ENCODE results near the gene ALKBH5.
A peak's percentile ranks its signal among the peaks of the same experiment; 100 is the strongest.

Gene ALKBH5

GRCh38 chr17:18247613-18248001 is 64.0 kb downstream of the ALKBH5 start:
- DNase-seq = no peak

- peak; percentile 71 for DNase-seq
These were observed 64.7 kb downstream of the ALKBH5 start for GRCh38 chr17:18248300-18248731.

GRCh38 chr17:18248811-18249210 is 65.2 kb downstream of the ALKBH5 start:
- no peak for DNase-seq

GRCh38 chr17:18250259-18250658 is 66.6 kb downstream of the ALKBH5 start:
- no peak for DNase-seq

GRCh38 chr17:18250708-18251107 is 67.1 kb downstream of the ALKBH5 start:
- no peak for DNase-seq

GRCh38 chr17:18251204-18251603 is 67.6 kb downstream of the ALKBH5 start:
- DNase-seq = no peak

GRCh38 chr17:18252160-18252559 is 68.5 kb downstream of the ALKBH5 start:
- no peak for DNase-seq

GRCh38 chr17:18253187-18253884 is 69.7 kb downstream of the ALKBH5 start:
- DNase-seq = no peak

GRCh38 chr17:18253947-18254821 is 70.6 kb downstream of the ALKBH5 start:
- no peak for DNase-seq

GRCh38 chr17:18254888-18255649 is 71.4 kb downstream of the ALKBH5 start:
- DNase-seq = no peak

GRCh38 chr17:18256351-18256750 is 72.7 kb downstream of the ALKBH5 start:
- no peak for DNase-seq

- no peak for DNase-seq
These were observed 73.1 kb downstream of the ALKBH5 start for GRCh38 chr17:18256776-18257175.

- peak; percentile 73 for DNase-seq
These were observed 73.8 kb downstream of the ALKBH5 start for GRCh38 chr17:18257268-18257981.

- DNase-seq = peak; percentile 89
These were observed 74.3 kb downstream of the ALKBH5 start for GRCh38 chr17:18257982-18258355.

GRCh38 chr17:18258356-18259038 is 74.9 kb downstream of the ALKBH5 start, which contains the start of gene FLII:
TSS of gene FLII (minus strand) at chr17:18258738. CDS start at chr17:18258690, 48 bp downstream.
- peak; percentile 70 for DNase-seq
